Heart left ventricle (tissue), 16 donors: Measurements from ENCODE around the gene HOXB4. TPM values are rescaled to one million over a fixed set of nuclear protein-coding genes. Genes with fewer than 3 reads are reported as not detected.

Experiments
- ATAC-seq, 4 donors: fragments of 200-7000 bp; cut with Tn5 transposase; one replicate each; pipeline ENCODE4 v1.9.1; 2020 to 2022; ENCODE audit warnings: moderate library complexity in 4 of 4, mild to moderate bottlenecking in 3 of 4, moderate number of reproducible peaks in 1 of 4
- DNase-seq, 5 donors: peaks; one replicate each; pipeline ENCODE4 v3.0.0-alpha.2; 2020
- H3K27ac ChIP-seq, 12 donors: fragments of 200-600 bp; sonication (generic) in 4 of 12; one replicate each; pipeline versions ENCODE4 v1.5.0 to v1.8.0; 2016 to 2022; ENCODE audit warnings: mild to moderate bottlenecking in 2 of 12
- H3K27me3 ChIP-seq, 9 donors: fragments of 200-600 bp; sonication (generic) in 2 of 9; one replicate each; pipeline versions ENCODE4 v1.5.1 to v1.8.0; 2016 to 2022; ENCODE audit warnings: mild to moderate bottlenecking in 3 of 9
- H3K36me3 ChIP-seq, 9 donors: fragments of 200-600 bp; sonication (generic) in 2 of 9; one replicate each; pipeline versions ENCODE4 v1.5.0 to v1.8.0; 2018 to 2022; ENCODE audit warnings: mild to moderate bottlenecking in 2 of 9
- H3K4me1 ChIP-seq, 12 donors: fragments of 200-600 bp; sonication (generic) in 4 of 12; one replicate each; pipeline versions ENCODE4 v1.5.0 to v1.8.0; 2016 to 2022; ENCODE audit warnings: mild to moderate bottlenecking in 3 of 12
- H3K4me3 ChIP-seq, 12 donors: fragments of 200-600 bp; sonication (generic) in 4 of 12; one replicate each; pipeline versions ENCODE4 v1.5.0 to v1.8.0; 2017 to 2022; ENCODE audit warnings: mild to moderate bottlenecking in 9 of 12, moderate library complexity in 4 of 12
- H3K9me3 ChIP-seq, 12 donors: fragments of 200-600 bp; sonication (generic) in 4 of 12; one replicate each; pipeline versions ENCODE4 v1.5.0 to v1.8.0; 2016 to 2022; ENCODE audit warnings: mild to moderate bottlenecking in 1 of 12
- POLR2A ChIP-seq, 2 donors: fragments of 450-650 bp; IDR thresholded peaks; one replicate each; pipeline ENCODE4 v1.6.1; 2017; ENCODE audit warnings: antibody characterized with exemption in 2 of 2, mild to moderate bottlenecking in 2 of 2, moderate library complexity in 2 of 2
- WGBS, 4 donors: extraction: QIAGEN DNeasy Blood & Tissue Kit in 2 of 4; methylation state at CpG; one replicate each; pipeline versions ENCODE4 v1.1.5 to v1.1.7; 2013 to 2018; 5-methylcytosine and 5-hydroxymethylcytosine counted together
- intact Hi-C, 10 donors: fragments of 100-400 bp; cut with DNase I; formaldehyde crosslinking; loops; one replicate each; pipeline versions ENCODE4 v1.11.1 to v1.14.2; 2022
- polyA plus RNA-seq, 2 donors: library from polyadenylated mRNA; stranded (reverse); fragments of 200-250 nt; gene quantifications; one replicate each; pipeline ENCODE4 v1.2.3, GENCODE V29; 2013
- total RNA-seq, 9 donors: library from RNA; depleted of rRNA in 2 of 9; stranded (reverse); fragments of >200 nt in 2 of 9; fragmentation: NEBNext Ultra II Directional in 3 of 9; extraction: Animal tissue kit (Norgen Biotek cat#: 25700) in 3 of 9; gene quantifications; one replicate each; pipeline versions ENCODE4 v1.1.0 to v1.2.4, GENCODE V29; 2016 to 2023
- TF ChIP-seq, protein P1 (sequence below), 12 donors: fragments of 200-600 bp; sonication (generic) in 4 of 12; IDR thresholded peaks; one replicate each; pipeline versions ENCODE4 v1.5.0 to v1.8.0; 2018 to 2022; ENCODE audit warnings: antibody characterized with exemption in 12 of 12, mild to moderate bottlenecking in 5 of 12
- donor health status: ischemic (EF 13 %, LVEDD 7.1; RV severe dilation, severe dysfunction).
- donor health status: healthy with polysubstance abuse.
- donor health status: DM: no; HTN: yes; CAD: no.
- donor health status: DM: no; HTN: no; CAD: no.
- donor health status: ischemic (EF 25% LVEDD 6.9; RV normal size, moderate dysfunction).
- donor health status: ischemic (EF 25% LVEDD 5.7; RV mildly dilated, moderate dysfunction).
- donor health status: healthy.
- donor health status: DM: yes; HTN: yes; CAD: no.
- donor health status: ischemic (EF 35%, LVEDD 5.7; RV mildly dilated, moderate dysfunction).
- donor health status: nonischemic (EF 11% LVEDD 7.7; RV severe dilation, severe dysfunction).
- donor health status: DM: yes; HTN: yes; CAD: no.
- donor health status: PGD.
- donor health status: ischemic (EF 29% LVEDD 5.4; RV normal size, mild dysfunction).
- donor health status: nonischemic (EF 23%, LVEDD 6.1; RV moderate dilation, normal function).

HOXB4 gene
- total and polyA plus RNA-seq, 11 donors = 0.27 to 2.8 (median 0.59) TPM; not detected in 1

DNA sequence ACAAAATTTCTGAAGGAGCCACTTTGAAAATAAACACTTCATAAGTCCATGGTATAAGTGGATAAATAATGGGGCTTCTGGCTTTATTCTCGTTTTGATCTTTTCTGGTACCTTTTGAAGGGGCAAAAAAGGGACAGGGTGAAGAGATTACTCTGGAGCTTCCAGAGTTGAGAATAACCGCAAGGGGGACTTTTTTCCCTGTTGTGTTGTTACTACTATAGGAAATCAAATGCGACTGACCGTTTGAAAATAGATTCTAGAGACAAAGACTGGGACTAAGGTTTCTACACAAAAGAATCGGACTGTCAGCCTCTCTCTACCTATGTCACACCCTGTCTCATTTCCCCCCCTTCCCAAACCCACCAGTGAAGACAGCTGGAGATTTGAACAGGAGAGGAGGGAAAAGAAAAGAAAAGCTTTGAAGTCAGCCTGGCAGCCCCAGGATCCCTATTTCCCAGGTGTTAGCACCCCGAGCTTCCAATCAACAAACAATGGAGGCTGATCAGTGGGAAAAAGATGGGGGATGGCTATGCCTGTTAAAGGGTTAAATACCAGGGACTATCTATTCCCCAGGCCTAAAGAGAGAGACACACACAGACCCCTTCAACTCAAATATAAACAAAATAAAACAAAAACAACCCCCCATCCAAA, 8.4 kb downstream of the HOXB4 start:
- WGBS, 4 donors = 24 to 43% (median 33%) methylated on average over 6 of the region's 6 CpGs
- Histone ChIP-seq H3K9me3 (no peaks in the 10 kb centered on the region), H3K27ac (peak overlapping the region in 5 of 12 donors; percentile 11 to 97 (median 43)), H3K27me3 (peaks cover 16 to 100% (median 96%) of the 10 kb centered on the region in 9 donors), H3K4me1 (peaks cover 0 to 32% (median 0%) of the 10 kb centered on the region in 12 donors), H3K36me3 (no peaks in the 10 kb centered on the region), H3K4me3 (no peak overlapping the region)
- DNase-seq = no peak
- TF ChIP-seq POLR2A (IDR thresholded peaks at IDR 0.05) = no peak
- TF ChIP-seq, protein P1, sequence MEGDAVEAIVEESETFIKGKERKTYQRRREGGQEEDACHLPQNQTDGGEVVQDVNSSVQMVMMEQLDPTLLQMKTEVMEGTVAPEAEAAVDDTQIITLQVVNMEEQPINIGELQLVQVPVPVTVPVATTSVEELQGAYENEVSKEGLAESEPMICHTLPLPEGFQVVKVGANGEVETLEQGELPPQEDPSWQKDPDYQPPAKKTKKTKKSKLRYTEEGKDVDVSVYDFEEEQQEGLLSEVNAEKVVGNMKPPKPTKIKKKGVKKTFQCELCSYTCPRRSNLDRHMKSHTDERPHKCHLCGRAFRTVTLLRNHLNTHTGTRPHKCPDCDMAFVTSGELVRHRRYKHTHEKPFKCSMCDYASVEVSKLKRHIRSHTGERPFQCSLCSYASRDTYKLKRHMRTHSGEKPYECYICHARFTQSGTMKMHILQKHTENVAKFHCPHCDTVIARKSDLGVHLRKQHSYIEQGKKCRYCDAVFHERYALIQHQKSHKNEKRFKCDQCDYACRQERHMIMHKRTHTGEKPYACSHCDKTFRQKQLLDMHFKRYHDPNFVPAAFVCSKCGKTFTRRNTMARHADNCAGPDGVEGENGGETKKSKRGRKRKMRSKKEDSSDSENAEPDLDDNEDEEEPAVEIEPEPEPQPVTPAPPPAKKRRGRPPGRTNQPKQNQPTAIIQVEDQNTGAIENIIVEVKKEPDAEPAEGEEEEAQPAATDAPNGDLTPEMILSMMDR (IDR thresholded peaks at IDR 0.05) = no peak
- ATAC-seq = no peak
- intact Hi-C loops = no loop called here

DNA sequence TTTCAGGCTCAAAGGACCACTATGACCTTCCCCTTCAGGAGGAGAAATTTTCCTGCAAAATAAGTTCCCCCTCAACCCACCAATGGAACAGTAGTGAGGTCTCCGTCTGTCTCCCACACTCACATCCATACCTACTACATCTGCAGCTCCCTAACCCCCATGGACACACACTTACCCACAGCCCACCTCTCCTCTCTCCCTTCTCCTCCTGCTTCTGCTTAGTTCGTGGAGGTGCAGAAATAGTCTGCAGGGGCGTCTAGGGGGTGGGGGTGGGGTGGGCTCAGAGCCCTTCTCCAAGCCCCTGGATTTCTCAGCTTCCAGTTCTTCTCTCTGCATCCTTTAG, 8.9 kb downstream of the HOXB4 start:
- DNase-seq = no peak
- H3K36me3 ChIP-seq = no peaks in the 10 kb centered on the region
- ATAC-seq = no peak
- no peaks in the 10 kb centered on the region for H3K9me3 ChIP-seq
- H3K27me3 ChIP-seq = peaks cover 10 to 100% (median 97%) of the 10 kb centered on the region in 9 donors
- intact Hi-C loops = no loop called here
- TF ChIP-seq, protein P1 (IDR thresholded peaks at IDR 0.05) = no peak
- no peak for TF ChIP-seq POLR2A (IDR thresholded peaks at IDR 0.05)
- H3K4me3 ChIP-seq = peak overlapping the region in 3 of 12 donors; percentile 18 to 24 (median 19)
- peak overlapping the region in 6 of 12 donors; percentile 43 to 97 (median 73) for H3K27ac ChIP-seq
- WGBS, 4 donors = 19 to 34% (median 22%) methylated on average over 3 of the region's 3 CpGs
- H3K4me1 ChIP-seq = peaks cover 0 to 37% (median 0%) of the 10 kb centered on the region in 12 donors

DNA sequence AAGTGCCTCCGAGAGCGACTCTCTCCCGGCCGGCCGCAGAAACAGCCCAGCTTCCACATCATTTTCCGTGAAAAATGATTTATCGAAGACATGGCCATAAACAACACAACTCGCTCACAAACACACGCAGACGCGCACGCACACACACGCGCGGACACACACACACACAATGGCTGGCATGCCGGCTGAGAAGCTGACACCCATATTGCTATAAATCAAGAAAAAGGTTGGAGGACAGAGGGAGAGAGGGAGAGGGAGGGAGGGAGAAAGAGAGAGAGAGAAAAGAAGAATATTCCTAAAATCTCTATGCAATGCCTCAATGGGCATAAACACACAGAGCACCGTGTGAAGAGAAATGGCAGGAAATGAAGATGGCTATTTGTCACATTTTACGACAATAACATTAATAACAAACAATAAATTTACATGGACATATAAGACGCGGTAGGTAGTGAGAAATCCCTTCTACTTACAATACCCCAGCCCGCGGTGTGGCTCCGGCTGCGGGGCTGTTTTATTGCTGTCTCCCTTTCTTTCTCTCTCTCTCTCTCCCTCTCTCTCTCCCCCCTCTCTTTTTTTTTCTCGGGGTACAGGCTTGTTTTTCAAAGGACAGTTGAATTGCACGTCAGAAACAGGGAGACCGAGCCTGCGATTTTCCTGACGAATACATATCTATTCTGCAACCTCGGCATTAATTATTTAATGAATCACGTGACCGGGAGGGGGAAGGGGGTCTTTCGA, 9.5 kb downstream of the HOXB4 start:
- intact Hi-C loops = no loop called here
- TF ChIP-seq POLR2A (IDR thresholded peaks at IDR 0.05) = no peak
- TF ChIP-seq, protein P1 (IDR thresholded peaks at IDR 0.05) = no peak
- Histone ChIP-seq H3K4me1 (peaks cover 0 to 39% (median 0%) of the 10 kb centered on the region in 12 donors), H3K27me3 (peaks cover 9 to 100% (median 95%) of the 10 kb centered on the region in 9 donors), H3K36me3 (no peaks in the 10 kb centered on the region), H3K9me3 (no peaks in the 10 kb centered on the region), H3K27ac (peak overlapping the region in 7 of 12 donors; percentile 43 to 97 (median 71)), H3K4me3 (peak overlapping the region in 4 of 12 donors; percentile 15 to 24 (median 18))
- ATAC-seq (no peak), DNase-seq (no peak)
- 11 to 14% (median 14%) methylated on average over 31 to 33 of the region's 33 CpGs for WGBS, 4 donors

GRCh38 chr17:48567646-48568354, 10.3 kb downstream of the HOXB4 start:
- H3K36me3 ChIP-seq = no peaks in the 10 kb centered on the region
- H3K9me3 ChIP-seq = no peaks in the 10 kb centered on the region
- peak in 1 of 4 donors; percentile 52 for ATAC-seq
- peaks cover 12 to 100% (median 93%) of the 10 kb centered on the region in 9 donors for H3K27me3 ChIP-seq
- peak overlapping the region in 9 of 12 donors; percentile 23 to 97 (median 60) for H3K27ac ChIP-seq
- TF ChIP-seq, protein P1 (IDR thresholded peaks at IDR 0.05) = no peak
- TF ChIP-seq POLR2A (IDR thresholded peaks at IDR 0.05) = no peak
- WGBS, 4 donors = 29 to 49% (median 46%) methylated on average over 2 of the region's 2 CpGs
- H3K4me1 ChIP-seq = peaks cover 0 to 43% (median 0%) of the 10 kb centered on the region in 12 donors
- intact Hi-C loops = no loop called here
- peak overlapping the region in 1 of 12 donors; percentile 24 for H3K4me3 ChIP-seq
- DNase-seq = no peak
